HepG2 (cell line): ENCODE measurements around the gene RPS6KL1. TPM values are rescaled to one million over a fixed set of nuclear protein-coding genes. Genes with fewer than 3 reads are reported as not detected.

Source experiments
- AGO2 ChIP-seq: fragments of 200-400 bp; formaldehyde crosslinking; optimal IDR thresholded peaks from 2 replicates; pipeline ENCODE3; 2017; ENCODE audit warnings: mild to moderate bottlenecking, low read depth, low read length, moderate library complexity
- DMAP1 ChIP-seq: IDR thresholded peaks from 2 replicates; pipeline ENCODE4 v1.6.1; 2016
- DNMT3B ChIP-seq: conservative IDR thresholded peaks from 2 replicates; pipeline ENCODE4 v1.6.1; 2016; ENCODE audit warnings: missing biosample characterization, control low read depth
- PCBP2 ChIP-seq: fragments of 200-400 bp; formaldehyde crosslinking; optimal IDR thresholded peaks from 2 replicates; pipeline ENCODE3; 2018; ENCODE audit warnings: low read length, low read depth; ENCODE audit not compliant: poor library complexity, severe bottlenecking
- RBFOX2 ChIP-seq: fragments of 200-400 bp; formaldehyde crosslinking; IDR thresholded peaks from 2 replicates; pipeline ENCODE4 v1.6.1; 2017; ENCODE audit warnings: low read depth, mild to moderate bottlenecking, low read length
- SAP130 ChIP-seq: IDR thresholded peaks from 2 replicates; pipeline ENCODE4 v1.6.1; 2016; ENCODE audit warnings: low read depth
- YY1 ChIP-seq: IDR thresholded peaks from 2 replicates; pipeline ENCODE4 v1.6.1; 2011; ENCODE audit warnings: low read length, low read depth, moderate library complexity, mild to moderate bottlenecking; ENCODE audit not compliant: insufficient read depth, insufficient replicate concordance
- ZBTB26 ChIP-seq: IDR thresholded peaks from 2 replicates; pipeline ENCODE4 v1.6.1; 2016; ENCODE audit warnings: missing compliant biosample characterization, missing genetic modification reagents, borderline replicate concordance
- ZFX ChIP-seq: sonication (generic); formaldehyde crosslinking; IDR thresholded peaks from 2 replicates; pipeline ENCODE4 v1.4.0; 2020; ENCODE audit warnings: mild to moderate bottlenecking, low read depth, missing genetic modification reagents, moderate library complexity
- ZFY ChIP-seq: sonication (generic); formaldehyde crosslinking; IDR thresholded peaks from 2 replicates; pipeline ENCODE4 v1.4.0; 2020; ENCODE audit warnings: missing genetic modification reagents
- ZNF574 ChIP-seq: sonication (generic); formaldehyde crosslinking; IDR thresholded peaks from 2 replicates; pipeline ENCODE4 v1.4.0; 2020; ENCODE audit warnings: missing genetic modification reagents
- ZNF589 ChIP-seq: sonication (generic); formaldehyde crosslinking; conservative IDR thresholded peaks from 2 replicates; pipeline ENCODE4 v1.8.0; 2022; ENCODE audit warnings: mild to moderate bottlenecking, moderate library complexity, missing genetic modification reagents
- ZNF775 ChIP-seq: sonication (generic); formaldehyde crosslinking; IDR thresholded peaks from 2 replicates; pipeline ENCODE4 v1.4.0; 2020; ENCODE audit warnings: missing genetic modification reagents, mild to moderate bottlenecking, moderate library complexity, borderline replicate concordance
- ZSCAN12 ChIP-seq: sonication (generic); formaldehyde crosslinking; IDR thresholded peaks from 2 replicates; pipeline ENCODE4 v1.9.0; 2021; ENCODE audit warnings: mild to moderate bottlenecking, missing genetic modification reagents
- polyA plus RNA-seq, 8 experiments: library from polyadenylated mRNA; depleted of rRNA in 3 of 8; stranded (reverse) in 7 of 8; unstranded in 1 of 8; fragments of >200 nt; fragmentation: Illumina TruSeq in 4 of 8; extraction: Trizol in 4 of 8; gene quantifications; 2 replicates each; pipeline versions ENCODE4 v1.2.1 to v1.2.3, GENCODE V29; 2011 to 2016; ENCODE audit warnings: low read depth in 4 of 8, missing spikeins in 1 of 8, mixed read lengths in 1 of 8; ENCODE audit not compliant: insufficient read depth in 1 of 8
- total RNA-seq, 5 experiments: library from RNA; depleted of rRNA; stranded (reverse); fragments of >200 nt; fragmentation: Illumina TruSeq; extraction: Trizol; gene quantifications; 2 replicates each; pipeline ENCODE4 v1.2.3, GENCODE V29; 2016; ENCODE audit warnings: low read depth in 1 of 5
- TF ChIP-seq, protein P1 (sequence below): sonication (generic); formaldehyde crosslinking; IDR thresholded peaks from 2 replicates; pipeline ENCODE4 v1.4.0; 2020; ENCODE audit warnings: mild to moderate bottlenecking, missing genetic modification reagents

Gene RPS6KL1
- total and polyA plus RNA-seq, 2 of the 13 experiments (the other 11 are each of a cell fraction or from before 2014, with no cell fraction given), result 6.5 to 11.5 TPM

DNA sequence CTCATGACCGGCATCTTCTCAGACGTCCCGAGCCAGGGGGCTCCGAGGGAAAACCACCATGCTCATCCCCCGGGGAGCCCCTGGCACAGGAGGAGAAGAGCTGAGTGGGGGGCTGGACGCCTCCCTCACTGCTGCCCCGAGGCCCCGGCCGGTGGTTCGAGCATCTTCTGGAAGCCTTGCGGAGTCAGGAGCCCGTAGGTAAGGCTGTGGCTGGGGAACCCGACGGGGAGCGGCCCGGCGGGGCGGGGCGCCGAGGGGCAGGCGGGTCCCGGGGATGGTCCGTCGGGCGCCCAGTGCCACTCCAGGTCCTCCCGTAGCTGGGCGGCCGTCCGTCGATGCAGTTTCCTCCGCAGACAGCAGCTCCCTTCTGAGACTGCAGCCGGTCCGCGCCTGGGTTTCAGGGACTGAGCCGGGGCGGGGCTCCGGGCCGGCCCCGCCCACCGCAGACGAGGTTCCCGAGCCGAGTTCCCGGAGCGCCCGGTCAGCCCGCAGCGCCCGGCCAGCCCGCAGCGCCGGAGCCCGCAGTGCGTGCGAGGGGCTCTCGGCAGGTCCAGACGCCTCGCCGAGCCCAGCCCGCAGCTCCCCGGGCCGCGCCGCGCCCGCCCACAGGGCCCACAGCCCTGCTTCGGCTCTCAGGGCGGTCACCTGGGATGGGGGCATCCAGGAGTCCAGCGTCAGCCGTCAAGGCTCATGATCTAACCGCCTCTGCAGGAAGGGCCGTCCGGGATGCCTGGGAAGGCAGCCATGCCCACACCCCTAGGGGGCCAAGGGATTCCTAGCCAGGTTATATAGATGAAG lies 32.4 kb upstream of the RPS6KL1 start, which contains the start of gene PGF (continued):
- TF ChIP-seq, protein P1, sequence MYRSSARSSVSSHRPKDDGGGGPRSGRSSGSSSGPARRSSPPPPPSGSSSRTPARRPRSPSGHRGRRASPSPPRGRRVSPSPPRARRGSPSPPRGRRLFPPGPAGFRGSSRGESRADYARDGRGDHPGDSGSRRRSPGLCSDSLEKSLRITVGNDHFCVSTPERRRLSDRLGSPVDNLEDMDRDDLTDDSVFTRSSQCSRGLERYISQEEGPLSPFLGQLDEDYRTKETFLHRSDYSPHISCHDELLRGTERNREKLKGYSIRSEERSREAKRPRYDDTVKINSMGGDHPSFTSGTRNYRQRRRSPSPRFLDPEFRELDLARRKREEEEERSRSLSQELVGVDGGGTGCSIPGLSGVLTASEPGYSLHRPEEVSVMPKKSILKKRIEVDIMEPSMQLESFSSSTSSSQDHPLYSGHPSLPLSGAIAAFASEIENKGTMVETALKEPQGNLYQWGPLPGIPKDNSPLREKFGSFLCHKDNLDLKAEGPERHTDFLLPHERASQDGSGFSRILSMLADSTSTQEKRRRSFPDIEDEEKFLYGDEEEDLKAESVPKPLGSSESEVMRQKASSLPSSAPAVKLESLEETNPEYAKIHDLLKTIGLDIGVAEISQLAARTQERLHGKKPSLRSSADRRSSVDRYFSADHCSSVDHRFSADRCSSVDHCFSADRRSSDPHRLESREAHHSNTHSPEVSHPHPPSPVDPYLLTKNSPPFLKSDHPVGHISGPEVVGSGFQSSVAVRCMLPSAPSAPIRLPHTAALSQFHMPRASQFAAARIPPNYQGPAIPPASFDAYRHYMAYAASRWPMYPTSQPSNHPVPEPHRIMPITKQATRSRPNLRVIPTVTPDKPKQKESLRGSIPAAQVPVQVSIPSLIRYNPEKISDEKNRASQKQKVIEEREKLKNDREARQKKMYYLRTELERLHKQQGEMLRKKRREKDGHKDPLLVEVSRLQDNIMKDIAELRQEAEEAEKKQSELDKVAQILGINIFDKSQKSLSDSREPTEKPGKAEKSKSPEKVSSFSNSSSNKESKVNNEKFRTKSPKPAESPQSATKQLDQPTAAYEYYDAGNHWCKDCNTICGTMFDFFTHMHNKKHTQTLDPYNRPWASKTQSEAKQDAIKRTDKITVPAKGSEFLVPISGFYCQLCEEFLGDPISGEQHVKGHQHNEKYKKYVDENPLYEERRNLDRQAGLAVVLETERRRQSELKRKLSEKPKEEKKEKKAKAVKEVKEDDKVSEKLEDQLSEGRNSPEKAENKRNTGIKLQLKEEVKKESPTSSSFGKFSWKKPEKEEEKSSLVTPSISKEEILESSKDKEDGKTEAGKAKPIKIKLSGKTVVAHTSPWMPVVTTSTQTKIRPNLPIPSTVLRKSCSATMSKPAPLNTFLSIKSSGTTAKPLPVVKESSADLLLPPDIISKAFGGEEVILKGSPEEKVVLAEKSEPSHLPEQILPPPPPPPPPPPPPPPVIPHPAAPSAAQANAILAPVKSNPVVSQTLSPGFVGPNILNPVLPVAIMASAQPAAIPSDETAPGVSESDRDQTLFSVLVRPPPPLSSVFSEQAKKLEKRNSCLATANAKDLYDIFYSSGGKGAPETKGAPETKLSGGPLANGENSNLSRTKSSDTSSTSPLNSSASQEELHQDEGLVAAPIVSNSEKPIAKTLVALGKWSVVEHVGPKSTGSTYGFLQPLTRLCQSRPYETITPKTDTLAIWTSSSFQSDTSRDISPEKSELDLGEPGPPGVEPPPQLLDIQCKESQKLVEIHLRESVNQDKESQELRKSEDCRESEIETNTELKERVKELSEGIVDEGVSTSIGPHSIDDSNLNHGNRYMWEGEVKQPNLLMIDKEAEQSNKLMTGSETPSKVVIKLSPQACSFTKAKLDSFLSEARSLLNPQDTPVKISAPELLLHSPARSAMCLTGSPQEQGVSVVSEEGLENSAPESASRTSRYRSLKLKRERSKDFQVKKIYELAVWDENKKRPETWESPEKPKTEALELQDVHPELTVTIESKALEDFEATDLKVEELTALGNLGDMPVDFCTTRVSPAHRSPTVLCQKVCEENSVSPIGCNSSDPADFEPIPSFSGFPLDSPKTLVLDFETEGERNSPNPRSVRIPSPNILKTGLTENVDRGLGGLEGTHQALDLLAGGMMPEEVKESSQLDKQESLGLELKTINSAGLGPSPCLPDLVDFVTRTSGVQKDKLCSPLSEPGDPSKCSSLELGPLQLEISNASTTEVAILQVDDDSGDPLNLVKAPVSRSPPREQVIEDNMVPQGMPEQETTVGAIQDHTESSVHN (CRISPR knock-in tag), result no peak
- peak; percentile 66; the same call in 1 of the 2 replicates for TF ChIP-seq ZSCAN12 (CRISPR knock-in tag)
- TF ChIP-seq ZFY (CRISPR knock-in tag), result peak; percentile 51
- peak; percentile 92 for TF ChIP-seq RBFOX2
- peak; percentile 81 for TF ChIP-seq SAP130
- TF ChIP-seq ZFX (CRISPR knock-in tag), result peak; percentile 4; the same call in 1 of the 2 replicates
- peak; percentile 30 for TF ChIP-seq AGO2
- peak; percentile 15 for TF ChIP-seq YY1
- 0 out of 2 replicates have a peak, but pooled peaks have one; percentile 6 for TF ChIP-seq DMAP1 (CRISPR knock-in tag)
- no peak for TF ChIP-seq PCBP2
- TF ChIP-seq DNMT3B (CRISPR knock-in tag), result no peak
- no peak for TF ChIP-seq ZNF589 (CRISPR knock-in tag)
- peak; percentile 34; the same call in 1 of the 2 replicates for TF ChIP-seq ZNF574 (CRISPR knock-in tag)
- TF ChIP-seq ZNF775 (CRISPR knock-in tag), result no peak
- TF ChIP-seq ZBTB26 (CRISPR knock-in tag), result 0 out of 2 replicates have a peak, but pooled peaks have one; percentile 38
